Aorta (tissue), 5 donors: ENCODE data around the gene KLHL12. TPM values are rescaled to one million over a fixed set of nuclear protein-coding genes. Genes with fewer than 3 reads are reported as not detected.
A peak's percentile ranks its signal among the peaks of the same experiment; 100 is the strongest.

ENCODE experiments used
- ATAC-seq: fragments of 200-7000 bp; cut with Tn5 transposase; one replicate; pipeline ENCODE4 v1.9.1; 2022; ENCODE audit warnings: moderate library complexity; ENCODE audit not compliant: low FRiP score
- DNase-seq, 2 donors: peaks; one replicate each; pipeline ENCODE4 v3.0.0-alpha.2; 2020
- H3K27ac ChIP-seq, 2 donors: one replicate each; pipeline ENCODE4 v1.5.1; 2013; ENCODE audit warnings: low read length in 2 of 2, mild to moderate bottlenecking in 2 of 2, moderate library complexity in 2 of 2, control low read depth in 1 of 2, inconsistent platforms in 1 of 2, low read depth in 1 of 2
- H3K27me3 ChIP-seq, 2 donors: one replicate each; pipeline ENCODE4 v1.6.1; 2013; ENCODE audit warnings: control low read depth in 1 of 2, low read length in 1 of 2, mild to moderate bottlenecking in 1 of 2, moderate library complexity in 1 of 2; ENCODE audit not compliant: insufficient read depth in 2 of 2, control insufficient read depth in 1 of 2
- H3K36me3 ChIP-seq, 2 donors: one replicate each; pipeline ENCODE4 v1.6.1; 2013; ENCODE audit warnings: control low read depth in 1 of 2, low read length in 1 of 2, mild to moderate bottlenecking in 1 of 2; ENCODE audit not compliant: insufficient read depth in 2 of 2, control insufficient read depth in 1 of 2
- H3K4me1 ChIP-seq, 2 donors: one replicate each; pipeline ENCODE4 v1.6.1; 2013; ENCODE audit warnings: low read length in 2 of 2, control low read depth in 1 of 2, mild to moderate bottlenecking in 1 of 2, moderate library complexity in 1 of 2; ENCODE audit not compliant: insufficient read depth in 2 of 2, control insufficient read depth in 1 of 2
- H3K4me3 ChIP-seq, 2 donors: one replicate each; pipeline ENCODE4 v1.5.1; 2013; ENCODE audit warnings: low read length in 2 of 2, control low read depth in 1 of 2, mild to moderate bottlenecking in 1 of 2
- H3K9me3 ChIP-seq: one replicate; pipeline ENCODE4 v1.6.1; 2013; ENCODE audit warnings: mild to moderate bottlenecking, low read length; ENCODE audit not compliant: control insufficient read depth
- WGBS, 2 donors: extraction: QIAGEN DNeasy Blood & Tissue Kit; methylation state at CpG; one replicate each; pipeline ENCODE4 v1.1.7; 2013; 5-methylcytosine and 5-hydroxymethylcytosine counted together
- intact Hi-C, 2 donors: fragments of 100-400 bp; cut with DNase I; formaldehyde crosslinking; loops; one replicate each; pipeline versions ENCODE4 v1.14.2 to v1.15.0; 2022
- long read RNA-seq, 2 donors: library from polyadenylated mRNA; unstranded; transcript quantifications; one replicate each; pipeline ENCODE4 v2.0.0, GENCODE V29; 2020 to 2021
- polyA plus RNA-seq, 2 donors: library from polyadenylated mRNA; stranded (reverse); fragments of 200-250 nt; gene quantifications; one replicate each; pipeline ENCODE4 v1.2.3, GENCODE V29; 2013
- total RNA-seq, 2 donors: library from RNA; stranded (reverse); fragmentation: NEBNext Ultra II Directional; extraction: Animal tissue kit (Norgen Biotek cat#: 25700); gene quantifications; one replicate each; pipeline ENCODE4 v1.2.1, GENCODE V29; 2021
- donor health status: healthy with polysubstance abuse.
- donor health status: Bipolar disorder and iron deficiency.
- donor health status: DM: no; HTN: no; CAD: no.
- donor health status: DM: no; HTN: no; CAD: no.
- donor health status: DM: yes; HTN: yes; CAD: no.

Gene KLHL12
- total RNA-seq, result 10 to 100 TPM; 15.9 to 17.9 TPM
- 10 to 100 TPM; 12.6 to 13.6 TPM for polyA plus RNA-seq
- long read RNA-seq, donor 1, transcript KLHL12-203 (12 exons, 3,359 nt), result major isoform, 20 of 35 reads
- long read RNA-seq, donor 1, partial matches to known transcripts, result 10 of 35 reads
- long read RNA-seq, donor 1, other reads (novel, unspliced or antisense), result 5 of 35 reads
- long read RNA-seq, donor 2, transcript KLHL12-203 (12 exons, 3,359 nt), result major isoform, 7 of 7 reads
- long read RNA-seq, donor 2, partial matches to known transcripts, result 0 of 7 reads
- long read RNA-seq, donor 2, other reads (novel, unspliced or antisense), result 0 of 7 reads

GRCh38 chr1:202926581-202927491 lies at the start of gene KLHL12:
KLHL12 (minus strand) TSS chr1:202927234; CDS start chr1:202925162, 2,072 bp downstream.
- no peaks in the 10 kb centered on the region for H3K36me3 ChIP-seq
- DNase-seq (peak; percentile 98 to 99), ATAC-seq (peak; percentile 100)
- H3K27me3 ChIP-seq, result no peaks in the 10 kb centered on the region
- H3K9me3 ChIP-seq, result no peaks in the 10 kb centered on the region
- intact Hi-C loops, result loop anchor here (1.0 to 5.0 kb wide), 3 partner anchors 40 to 80 kb away; partner anchors contain the start of genes CYB5R1 (in 2 of the 2) and TMEM183A (in 1 of the 2)
- H3K27ac ChIP-seq, result peak within 1 kb of the TSS; percentile 31 to 53
- WGBS, 2 donors, result 1% methylated on average over 56 to 57 of the region's 57 CpGs
- peak within 1 kb of the TSS; percentile 50 to 61 for H3K4me3 ChIP-seq
- H3K4me1 ChIP-seq, result no peaks in the 10 kb centered on the region

GRCh38 chr1:202976633-202977032 lies 49.6 kb upstream of the KLHL12 start:
- 42 to 43% methylated on average over 3 of the region's 3 CpGs for WGBS, 2 donors

GRCh38 chr1:202974856-202975255 lies 47.8 kb upstream of the KLHL12 start:
- 86 to 88% methylated on average over 3 of the region's 3 CpGs for WGBS, 2 donors

More at GRCh38 chr1:202976633-202977032, 49.6 kb upstream of the KLHL12 start:
- Histone ChIP-seq H3K36me3 (no peaks in the 10 kb centered on the region), H3K9me3 (no peaks in the 10 kb centered on the region), H3K27ac (no peak overlapping the region), H3K4me3 (no peak overlapping the region), H3K27me3 (peaks cover 0 to 2% of the 10 kb centered on the region in 2 donors), H3K4me1 (no peaks in the 10 kb centered on the region)
- intact Hi-C loops, result no loop called here
- DNase-seq, result no peak
- ATAC-seq, result no peak

GRCh38 chr1:202972046-202972445 lies 45.0 kb upstream of the KLHL12 start:
- H3K27me3 ChIP-seq, result no peaks in the 10 kb centered on the region
- intact Hi-C loops, result no loop called here
- ATAC-seq (no peak), DNase-seq (no peak)
- H3K36me3 ChIP-seq, result no peaks in the 10 kb centered on the region
- H3K4me1 ChIP-seq, result no peaks in the 10 kb centered on the region
- H3K4me3 ChIP-seq, result no peak overlapping the region
- WGBS, 2 donors, result 63 to 68% methylated on average over 4 of the region's 4 CpGs
- no peaks in the 10 kb centered on the region for H3K9me3 ChIP-seq
- H3K27ac ChIP-seq, result no peak overlapping the region

More at GRCh38 chr1:202974856-202975255, 47.8 kb upstream of the KLHL12 start:
- no peaks in the 10 kb centered on the region for H3K4me1 ChIP-seq
- H3K27ac ChIP-seq, result no peak overlapping the region
- H3K36me3 ChIP-seq, result no peaks in the 10 kb centered on the region
- no peak for DNase-seq
- no peak for ATAC-seq
- intact Hi-C loops, result no loop called here
- peaks cover 0 to 2% of the 10 kb centered on the region in 2 donors for H3K27me3 ChIP-seq
- no peak overlapping the region for H3K4me3 ChIP-seq
- no peaks in the 10 kb centered on the region for H3K9me3 ChIP-seq

GRCh38 chr1:202968895-202969295 lies 41.9 kb upstream of the KLHL12 start:
- Histone ChIP-seq H3K27ac (no peak overlapping the region), H3K9me3 (no peaks in the 10 kb centered on the region), H3K4me1 (no peaks in the 10 kb centered on the region), H3K4me3 (no peak overlapping the region), H3K36me3 (no peaks in the 10 kb centered on the region), H3K27me3 (no peaks in the 10 kb centered on the region)
- peak in 1 of 2 donors; percentile 72 for DNase-seq
- intact Hi-C loops, result loop anchor here (5.0 kb wide), 2 partner anchors 38 to 42 kb away; partner anchors contain the start of genes KLHL12 (in 1 of the 2) and TMEM183A (in 1 of the 2)
- ATAC-seq, result peak; percentile 59
- WGBS, 2 donors, result 31 to 39% methylated on average over 5 of the region's 5 CpGs

GRCh38 chr1:202968351-202968750 lies 41.3 kb upstream of the KLHL12 start:
- 88% methylated on average over 3 of the region's 3 CpGs for WGBS, 2 donors
- Histone ChIP-seq H3K4me3 (no peak overlapping the region), H3K27ac (peak overlapping the region in 1 of 2 donors; percentile 87), H3K4me1 (no peaks in the 10 kb centered on the region), H3K9me3 (no peaks in the 10 kb centered on the region), H3K27me3 (no peaks in the 10 kb centered on the region), H3K36me3 (no peaks in the 10 kb centered on the region)
- no peak for DNase-seq
- intact Hi-C loops, result loop anchor here (5.0 kb wide), 2 partner anchors 39 to 41 kb away; partner anchors contain the start of genes KLHL12 (in 1 of the 2) and TMEM183A (in 1 of the 2)
- no peak for ATAC-seq

- DNase-seq (no peak), ATAC-seq (peak; percentile 28)
- Histone ChIP-seq H3K36me3 (no peaks in the 10 kb centered on the region), H3K4me3 (peak overlapping the region; percentile 65 to 69), H3K9me3 (no peaks in the 10 kb centered on the region), H3K4me1 (no peaks in the 10 kb centered on the region), H3K27ac (peak overlapping the region in 1 of 2 donors; percentile 87), H3K27me3 (no peaks in the 10 kb centered on the region)
- WGBS, 2 donors, result 8 to 9% methylated on average over 21 of the region's 21 CpGs
- intact Hi-C loops, result loop anchor here (1.0 to 5.0 kb wide), 4 partner anchors 40 to 78 kb away; partner anchors contain the start of genes KLHL12 (in 2 of the 2), RABIF (in 1 of the 2) and TMEM183A (in 1 of the 2)
Observed at GRCh38 chr1:202967684-202968281, 40.7 kb upstream of the KLHL12 start.
